ENCODE data around the gene ASB18.

ASB18 gene

GRCh38 chr2:236190674-236191073 is 73.5 kb downstream of the ASB18 start:
- TF ChIP-seq ZNF157 (tag by site-specific recombination; IDR thresholded peaks at IDR 0.05) = peak; percentile 96
- TF ChIP-seq ZNF140 (tag by site-specific recombination; IDR thresholded peaks at IDR 0.05) = no peak
- CTCF ChIA-PET = interaction anchor here (0.9 to 2.4 kb wide), 3 partner anchors 10 to 425 kb away, joined by 3 to 9 read pairs (median 9); no protein-coding TSS in a partner anchor
- no peaks in the 10 kb centered on the region for H3K9me3 ChIP-seq (ENCODE audit: control insufficient read depth, insufficient read depth, low read depth, low read length)
- H3K27ac ChIP-seq (ENCODE audit: extremely low read depth, low read depth, low read length) = no peak overlapping the region
- H3K4me1 ChIP-seq (ENCODE audit: control insufficient read depth, insufficient read depth, low read length) = no peaks in the 10 kb centered on the region
- H3K4me3 ChIP-seq (ENCODE audit: low read depth, low read length) = no peak overlapping the region
- POLR2A ChIA-PET = no interaction called here
- no peaks in the 10 kb centered on the region; a peak in 1 of 3 replicates for H3K36me3 ChIP-seq (ENCODE audit: control insufficient read depth in 2 of 2, insufficient read depth in 1 of 2, low read length in 2 of 2)

GRCh38 chr2:236184701-236185100 is 79.5 kb downstream of the ASB18 start:
- Histone ChIP-seq H3K9me3 (ENCODE audit: control insufficient read depth, insufficient read depth, low read depth, low read length) (no peaks in the 10 kb centered on the region), H3K4me1 (ENCODE audit: control insufficient read depth, insufficient read depth, low read length) (peaks cover 1% of the 10 kb centered on the region; the same call in 1 of the 2 replicates), H3K36me3 (ENCODE audit: control insufficient read depth in 2 of 2, insufficient read depth in 1 of 2, low read length in 2 of 2) (no peaks in the 10 kb centered on the region; a peak in 1 of 3 replicates), H3K4me3 (ENCODE audit: low read depth, low read length) (no peak overlapping the region), H3K27ac (ENCODE audit: extremely low read depth, low read depth, low read length) (no peak overlapping the region)
- ChIA-PET CTCF (interaction anchor here (8.2 kb wide), 1 partner anchor 405 kb away, joined by 146 read pairs; no protein-coding TSS in a partner anchor), POLR2A (no interaction called here)
- no peak for TF ChIP-seq ZNF311 (tag by site-specific recombination; IDR thresholded peaks at IDR 0.05; ENCODE audit: borderline replicate concordance)
- peak; percentile 48 for TF ChIP-seq SETDB1 (IDR thresholded peaks at IDR 0.05; ENCODE audit: insufficient read length, low read length)
- no peak for TF ChIP-seq SP3 (tag by site-specific recombination; IDR thresholded peaks at IDR 0.05)
- peak; percentile 94 for TF ChIP-seq ZNF585B (tag by site-specific recombination; IDR thresholded peaks at IDR 0.05)
- no peak for TF ChIP-seq BCL11B (tag by site-specific recombination; IDR thresholded peaks at IDR 0.05; ENCODE audit: low read depth)
- TF ChIP-seq ZBTB10 (tag by site-specific recombination; IDR thresholded peaks at IDR 0.05) = no peak
- TF ChIP-seq TRIM28 (IDR thresholded peaks at IDR 0.05; ENCODE audit: borderline replicate concordance, low read length) = peak; percentile 65; the same call in 1 of the 2 replicates
- no peak for TF ChIP-seq ZNF114 (tag by site-specific recombination; IDR thresholded peaks at IDR 0.05)
- no peak for TF ChIP-seq ZNF341 (tag by site-specific recombination; IDR thresholded peaks at IDR 0.05; ENCODE audit: low read depth)

- TF ChIP-seq IKZF3 (tag by site-specific recombination; IDR thresholded peaks at IDR 0.05) (peak; percentile 48; the same call in 1 of the 2 replicates), OVOL3 (tag by site-specific recombination; IDR thresholded peaks at IDR 0.05) (no peak), ZNF654 (tag by site-specific recombination; IDR thresholded peaks at IDR 0.05; ENCODE audit: low read depth) (peak; percentile 72), CTCF (tag by site-specific recombination; IDR thresholded peaks at IDR 0.05) (peak; percentile 33; the same call in 1 of the 2 replicates), KLF10 (tag by site-specific recombination; IDR thresholded peaks at IDR 0.05) (0 out of 2 replicates have a peak, but pooled peaks have one; percentile 13), REST (tag by site-specific recombination; IDR thresholded peaks at IDR 0.05) (no peak)
- Histone ChIP-seq H3K4me3 (ENCODE audit: low read depth, low read length) (no peak overlapping the region), H3K36me3 (ENCODE audit: control insufficient read depth in 2 of 2, insufficient read depth in 1 of 2, low read length in 2 of 2) (no peaks in the 10 kb centered on the region), H3K4me1 (ENCODE audit: control insufficient read depth, insufficient read depth, low read length) (peaks cover 4% of the 10 kb centered on the region; the same call in 1 of the 2 replicates), H3K27ac (ENCODE audit: extremely low read depth, low read depth, low read length) (no peak overlapping the region), H3K9me3 (ENCODE audit: control insufficient read depth, insufficient read depth, low read depth, low read length) (no peaks in the 10 kb centered on the region)
- ChIA-PET CTCF (interaction anchor here (0.6 to 8.2 kb wide), 37 partner anchors 9 to 1520 kb away, joined by 3 to 146 read pairs (median 4); no protein-coding TSS in a partner anchor), POLR2A (interaction anchor here (1.0 kb wide), 1 partner anchor 401 kb away, joined by 3 read pairs; no protein-coding TSS in a partner anchor)
These were observed 83.3 kb downstream of the ASB18 start for GRCh38 chr2:236180831-236181453.
